ENCODE data around the gene VASH1.
A peak's percentile ranks its signal among the peaks of the same experiment; 100 is the strongest.

VASH1 gene

GRCh38 chr14:76772300-76773187, 11.3 kb downstream of the VASH1 start:
- peak; percentile 87 for DNase-seq (ENCODE audit: low read depth)

- peak; percentile 44 for DNase-seq (ENCODE audit: low read depth)
Observed at GRCh38 chr14:76773188-76773885, 12.1 kb downstream of the VASH1 start.

DNA sequence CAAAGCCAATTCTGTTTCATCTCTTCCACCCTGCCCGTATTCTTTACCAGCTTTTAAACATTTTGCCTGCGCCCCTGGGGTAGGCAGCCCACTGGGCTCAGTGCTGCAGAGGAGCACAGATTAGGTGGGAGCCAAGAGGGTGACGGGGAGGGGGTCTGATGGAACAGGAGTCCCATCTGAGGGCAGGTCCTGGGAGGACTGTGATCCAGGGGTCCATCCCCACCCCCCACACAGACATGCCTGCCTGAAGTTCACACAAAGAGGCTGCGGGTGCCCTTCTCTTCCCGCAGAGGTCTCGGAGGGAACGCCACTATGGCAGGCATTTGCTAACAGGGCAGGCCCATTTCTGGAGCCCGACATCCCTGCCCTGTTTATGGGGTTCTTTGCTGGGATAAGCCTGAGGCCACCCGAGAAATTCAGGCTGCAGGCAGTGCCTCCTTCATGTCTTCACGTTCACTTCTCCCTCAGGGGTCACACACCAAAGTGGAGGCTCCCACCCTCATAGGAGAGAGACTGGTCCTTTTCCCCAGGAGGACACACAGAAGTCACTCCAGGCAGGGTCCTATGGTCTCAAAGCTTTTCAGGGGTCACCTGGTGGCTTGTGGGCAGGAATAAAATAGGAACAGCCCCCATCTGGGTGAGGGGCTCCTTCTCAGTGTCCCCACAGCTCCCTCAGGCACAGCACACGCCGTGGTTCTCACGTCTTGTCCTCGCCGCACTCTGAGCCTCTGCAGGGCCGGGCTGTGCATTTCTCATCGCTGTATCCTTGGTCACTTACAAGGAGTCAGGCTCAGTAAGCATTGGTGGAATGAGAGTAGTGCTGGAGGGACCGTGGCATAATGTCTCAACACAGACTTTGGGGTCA, 12.9 kb downstream of the VASH1 start:
- DNase-seq (ENCODE audit: low read depth): no peak

- DNase-seq (ENCODE audit: low read depth): no peak
Observed at GRCh38 chr14:76774821-76775694, 13.8 kb downstream of the VASH1 start.

DNA sequence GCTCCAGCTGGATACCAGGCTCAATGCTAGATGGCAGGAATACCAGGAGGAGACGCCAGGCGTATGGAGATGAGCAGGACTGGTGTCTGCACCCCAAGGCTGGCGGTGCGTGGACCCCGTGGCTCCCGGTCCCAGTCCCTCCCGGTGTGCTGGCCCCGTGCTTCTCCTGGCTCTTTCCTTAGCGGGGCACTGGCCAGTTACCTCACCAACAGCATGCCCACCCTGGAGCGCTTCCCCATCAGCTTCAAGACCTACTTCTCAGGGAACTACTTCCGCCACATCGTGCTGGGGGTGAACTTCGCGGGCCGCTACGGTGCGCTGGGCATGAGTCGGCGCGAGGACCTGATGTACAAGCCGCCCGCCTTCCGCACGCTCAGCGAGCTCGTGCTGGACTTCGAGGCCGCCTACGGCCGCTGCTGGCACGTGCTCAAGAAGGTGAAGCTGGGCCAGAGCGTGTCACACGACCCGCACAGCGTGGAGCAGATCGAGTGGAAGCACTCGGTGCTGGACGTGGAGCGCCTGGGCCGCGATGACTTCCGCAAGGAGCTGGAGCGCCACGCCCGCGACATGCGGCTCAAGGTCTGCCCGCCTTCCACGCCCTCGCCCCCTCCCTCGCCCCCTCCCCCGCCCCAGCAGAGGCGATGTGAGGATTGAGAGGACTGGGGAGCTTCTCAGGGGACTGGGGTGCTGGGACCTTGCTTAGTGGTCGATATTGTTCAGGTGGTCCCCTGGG, 14.6 kb downstream of the VASH1 start:
- DNase-seq (ENCODE audit: low read depth): no peak

GRCh38 chr14:76776428-76777251, 15.4 kb downstream of the VASH1 start:
- peak; percentile 78 for DNase-seq (ENCODE audit: low read depth)

- DNase-seq (ENCODE audit: low read depth): no peak
Observed at GRCh38 chr14:76777721-76778120, 16.5 kb downstream of the VASH1 start.

DNA sequence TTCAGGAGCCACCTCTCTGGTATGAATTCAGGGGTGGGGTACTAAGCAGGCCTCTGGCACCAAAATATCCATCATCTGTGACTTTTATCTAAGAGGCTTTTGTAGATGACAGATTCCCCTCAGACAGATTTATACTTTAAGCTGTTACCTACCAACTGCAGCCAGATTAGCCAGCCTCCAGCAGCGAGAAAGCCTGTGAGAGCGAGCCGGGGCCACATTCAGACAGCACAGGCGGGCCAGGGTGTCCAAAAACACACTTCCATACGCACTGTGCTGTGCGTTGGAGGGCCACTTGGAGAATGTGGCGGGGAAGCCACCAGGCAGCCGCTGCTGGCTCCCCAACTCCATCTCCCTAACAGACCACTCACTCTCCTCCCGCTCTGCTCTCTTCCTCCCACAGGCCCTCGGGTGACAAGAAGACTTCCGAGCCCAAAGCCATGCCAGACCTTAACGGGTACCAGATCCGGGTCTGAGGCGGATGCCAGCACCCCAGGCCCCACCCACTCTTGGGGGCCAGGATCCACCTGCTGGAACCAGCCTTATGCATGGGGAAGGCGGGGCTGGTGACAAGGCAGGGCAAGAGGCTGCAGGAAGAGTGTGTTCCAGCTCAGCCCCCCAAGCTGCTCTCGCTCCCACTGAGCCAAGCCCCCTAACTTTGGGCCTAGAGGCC, 17.4 kb downstream of the VASH1 start:
- DNase-seq (ENCODE audit: low read depth): no peak

DNA sequence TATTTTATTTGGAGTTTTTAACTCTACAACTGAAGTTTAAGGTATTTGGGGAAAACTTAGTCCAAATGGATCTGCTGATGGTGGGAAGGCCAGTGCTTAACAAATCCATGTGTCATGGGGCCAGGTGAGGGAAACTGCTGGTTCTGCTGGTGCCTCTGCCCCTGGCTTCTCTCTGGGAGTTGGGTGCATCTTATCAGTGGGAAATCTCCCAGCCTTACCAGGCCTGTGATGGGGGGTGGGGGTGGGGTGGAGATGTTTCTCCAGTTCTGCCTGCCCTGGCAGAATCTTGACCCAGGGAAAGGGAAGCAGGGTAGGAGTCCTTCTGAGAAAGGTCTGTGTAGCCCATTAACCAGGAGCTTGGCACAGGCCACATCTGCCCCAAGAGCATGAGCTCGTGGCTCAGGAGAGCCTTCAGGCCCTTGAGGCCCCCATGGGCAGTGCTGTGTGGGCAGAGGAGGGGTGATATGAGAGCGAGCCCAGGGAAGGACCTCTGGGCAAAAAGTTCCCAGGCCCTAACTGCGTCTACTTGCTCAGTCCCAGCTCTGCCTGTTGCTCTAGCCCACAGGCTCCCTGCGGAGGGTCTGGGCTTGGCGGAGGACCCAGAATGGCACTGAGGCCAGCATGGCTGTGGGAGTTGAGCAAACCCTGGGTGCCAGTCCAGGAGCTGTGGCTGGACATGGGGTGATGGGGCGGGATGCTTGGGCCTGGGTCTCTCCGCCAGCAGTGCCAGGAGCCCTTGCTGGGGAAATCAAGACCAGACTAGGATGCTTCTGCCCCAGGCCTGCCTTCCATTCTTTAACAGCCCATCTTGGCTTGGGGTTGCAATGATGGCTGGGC, 18.2 kb downstream of the VASH1 start:
- no peak for DNase-seq (ENCODE audit: low read depth)

- no peak for DNase-seq (ENCODE audit: low read depth)
Observed at GRCh38 chr14:76780058-76780345, 18.7 kb downstream of the VASH1 start.

- no peak for DNase-seq (ENCODE audit: low read depth)
Observed at GRCh38 chr14:76780360-76780759, 19.1 kb downstream of the VASH1 start.

GRCh38 chr14:76780875-76781647, 19.8 kb downstream of the VASH1 start:
- DNase-seq (ENCODE audit: low read depth): no peak

DNA sequence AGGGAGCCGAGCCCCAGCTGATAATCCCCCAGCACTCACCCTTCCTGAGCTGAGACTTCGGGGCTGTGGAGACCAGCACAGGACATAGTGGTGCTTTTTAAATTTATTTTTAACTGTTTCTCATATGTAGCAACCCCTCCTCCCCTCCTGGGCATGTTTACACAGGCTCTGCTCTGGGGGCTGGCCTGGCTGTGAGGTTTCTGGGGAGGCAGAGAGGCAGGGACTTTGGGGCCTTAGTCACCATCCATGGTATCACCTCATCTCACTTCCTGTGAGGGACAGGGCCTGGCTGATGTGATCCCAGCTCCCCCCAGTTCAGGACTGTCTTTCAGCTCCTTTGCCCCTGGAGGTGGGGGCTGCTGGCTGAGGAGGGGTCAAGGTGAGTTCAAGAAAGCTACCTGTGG, 20.4 kb downstream of the VASH1 start:
- no peak for DNase-seq (ENCODE audit: low read depth)

GRCh38 chr14:76782115-76782884, 21.0 kb downstream of the VASH1 start:
- no peak for DNase-seq (ENCODE audit: low read depth)

GRCh38 chr14:76782885-76783566, 21.8 kb downstream of the VASH1 start:
- DNase-seq (ENCODE audit: low read depth): no peak

- no peak for DNase-seq (ENCODE audit: low read depth)
Observed at GRCh38 chr14:76784266-76784874, 23.1 kb downstream of the VASH1 start.
